ENCODE measurements around the gene ATG4C. TPM values are rescaled to one million over a fixed set of nuclear protein-coding genes. Genes with fewer than 3 reads are reported as not detected.

The ATG4C gene
- total RNA-seq, 1 experiment from 2014 or later: 13.1 TPM

- H2AFZ ChIP-seq (ENCODE audit: low read length): peak overlapping the region; percentile 91
- H3K23me2 ChIP-seq (ENCODE audit: insufficient read length, low read depth, low read length, poor library complexity, severe bottlenecking): no peaks in the 10 kb centered on the region
- no peaks in the 10 kb centered on the region for H4K20me1 ChIP-seq (ENCODE audit: control insufficient read depth, insufficient read depth, insufficient read length)
- no peak overlapping the region for H3K14ac ChIP-seq (ENCODE audit: insufficient read depth, low read length)
- no peak overlapping the region for H3K9ac ChIP-seq (ENCODE audit: extremely low read depth, insufficient read length, low read length)
- H2BK15ac ChIP-seq (ENCODE audit: low read depth, low read length): no peak overlapping the region
- H2AK5ac ChIP-seq (ENCODE audit: insufficient read length, low read length): no peak overlapping the region
- no peak overlapping the region for H3K4me2 ChIP-seq (ENCODE audit: insufficient read depth, insufficient read length, low read length)
- no peak overlapping the region for H4K8ac ChIP-seq (replicated peaks; ENCODE audit: insufficient read length, low read depth, low read length)
- no peak overlapping the region for H3K27ac Mint-ChIP-seq
- WGBS (ENCODE audit: extremely low coverage, insufficient read length, low lambda C conversion rate): no CpG with 5 or more reads among the region's 12 CpGs
- no peaks in the 10 kb centered on the region for H3K4me1 ChIP-seq (ENCODE audit: insufficient read depth, low read length)
- no peaks in the 10 kb centered on the region for H3K9me3 ChIP-seq (ENCODE audit: control insufficient read depth, low read depth, low read length)
- H3K4me3 Mint-ChIP-seq: no peak overlapping the region
- no peak overlapping the region for H3T11ph ChIP-seq (ENCODE audit: low read length)
- H3K27me3 Mint-ChIP-seq (ENCODE audit: low read depth): peaks cover 1% of the 10 kb centered on the region; the same call in 1 of the 2 replicates
- H3K23ac ChIP-seq (ENCODE audit: insufficient read length, low read depth, low read length): no peak overlapping the region
- H3K36me3 Mint-ChIP-seq (ENCODE audit: insufficient read depth in 1 of 3, low read depth in 3 of 3): peaks cover 0 to 17% (median 6%) of the 10 kb centered on the region in 3 experiments; a peak in 5 of 7 replicates
- H2BK12ac ChIP-seq (ENCODE audit: insufficient read length, low read depth, low read length): no peak overlapping the region
- H3K9me3 Mint-ChIP-seq: peaks cover 11 to 16% of the 10 kb centered on the region in 2 experiments
- DNase-seq: no peak
- no peak overlapping the region for H3K27ac ChIP-seq (ENCODE audit: insufficient read length, low read depth, low read length)
- peak; percentile 76 for TF ChIP-seq CTCF (conservative IDR thresholded peaks at IDR 0.05)
- H3K56ac ChIP-seq (ENCODE audit: insufficient read length, low read depth, low read length): no peak overlapping the region
- H3K79me1 ChIP-seq (ENCODE audit: insufficient read depth, low read depth, low read length, poor library complexity, severe bottlenecking): no peaks in the 10 kb centered on the region
- no peak overlapping the region for H4K91ac ChIP-seq (ENCODE audit: insufficient read length, low read depth, low read length)
- H2BK120ac ChIP-seq (ENCODE audit: low read depth, low read length, poor library complexity, severe bottlenecking): no peak overlapping the region
- H3K18ac ChIP-seq (ENCODE audit: insufficient read length, low read depth, low read length): no peak overlapping the region
- H3K4ac ChIP-seq (ENCODE audit: low read depth, low read length): no peak overlapping the region
- no peaks in the 10 kb centered on the region for H3K79me2 ChIP-seq (ENCODE audit: insufficient read depth, low read length)
- no peak overlapping the region for H2BK20ac ChIP-seq (ENCODE audit: low read depth, low read length, poor library complexity, severe bottlenecking)
- H2BK5ac ChIP-seq (ENCODE audit: insufficient read length, low read length): no peak overlapping the region
- no peaks in the 10 kb centered on the region for H3K27me3 ChIP-seq (ENCODE audit: insufficient read depth, low read length)
- H4K5ac ChIP-seq (ENCODE audit: insufficient read length, low read depth, low read length): no peak overlapping the region
- peaks cover 10 to 13% of the 10 kb centered on the region in 2 experiments for H3K4me1 Mint-ChIP-seq
Observed at GRCh38 chr1:62746086-62746808, 37.7 kb upstream of the ATG4C start.

Data from H9 (cell line).